Left ventricle myocardium inferior (tissue), 1 donor: ENCODE data around the gene YPEL4. TPM values are rescaled to one million over a fixed set of nuclear protein-coding genes. Genes with fewer than 3 reads are reported as not detected.

Experiments used
- DNase-seq: peaks from one replicate; pipeline ENCODE4 v3.0.0-alpha.2; 2020
- H3K27ac ChIP-seq: fragments of 200-600 bp; replicated peaks from 2 replicates; pipeline ENCODE4 v1.8.0; 2021
- H3K27me3 ChIP-seq: fragments of 200-600 bp; 2 replicates; pipeline ENCODE4 v1.8.0; 2021; ENCODE audit warnings: low read depth
- H3K36me3 ChIP-seq: fragments of 200-600 bp; 2 replicates; pipeline ENCODE4 v1.8.0; 2021
- H3K4me1 ChIP-seq: fragments of 200-600 bp; 2 replicates; pipeline ENCODE4 v1.8.0; 2021
- H3K4me3 ChIP-seq: fragments of 200-600 bp; 2 replicates; pipeline ENCODE4 v1.8.0; 2021; ENCODE audit warnings: mild to moderate bottlenecking, moderate library complexity
- H3K9me3 ChIP-seq: fragments of 200-600 bp; replicated peaks from 2 replicates; pipeline ENCODE4 v1.8.0; 2021
- intact Hi-C: fragments of 100-400 bp; cut with micrococcal nuclease; formaldehyde crosslinking; loops from one replicate; pipeline ENCODE4 v1.11.0; 2022
- total RNA-seq: library from RNA; stranded (reverse); fragmentation: NEBNext Ultra II Directional; extraction: Animal tissue kit (Norgen Biotek cat#: 25700); gene quantifications from one replicate; pipeline ENCODE4 v1.2.1, GENCODE V29; 2021
- TF ChIP-seq, protein P1 (sequence below): fragments of 200-600 bp; IDR thresholded peaks from 2 replicates; pipeline ENCODE4 v1.8.0; 2021; ENCODE audit warnings: antibody characterized with exemption, mild to moderate bottlenecking, borderline replicate concordance
- donor health status: DM: no; HTN: yes; CAD: no; lungs with severe emphysema.

Gene YPEL4
- total RNA-seq, 1 donor from 2014 or later, result 0.55 TPM

DNA sequence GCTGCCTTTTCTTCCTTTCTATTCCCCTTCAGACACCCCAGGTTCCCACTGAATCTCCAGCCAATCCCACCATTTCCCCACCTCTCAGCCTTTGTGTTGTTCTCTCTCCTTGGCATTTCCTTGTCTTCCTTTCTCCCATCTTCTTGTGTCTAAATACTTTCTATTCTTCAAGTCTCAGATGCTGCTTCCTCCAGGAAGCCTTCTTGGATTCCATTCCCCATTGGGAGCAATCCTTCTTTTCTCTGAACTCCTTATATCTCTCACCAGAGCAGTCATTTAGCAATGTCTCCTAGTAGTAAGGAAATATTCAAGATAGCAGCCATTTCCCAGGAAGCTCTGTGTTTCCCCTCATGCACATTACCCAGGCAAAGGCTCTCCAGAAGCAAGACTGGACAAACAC lies 15.4 kb downstream of the YPEL4 start:
- intact Hi-C loops, result no loop called here
- Histone ChIP-seq H3K9me3 (no peaks in the 10 kb centered on the region), H3K27me3 (peaks cover 11% of the 10 kb centered on the region), H3K36me3 (no peaks in the 10 kb centered on the region), H3K4me3 (no peak overlapping the region), H3K4me1 (peaks cover 18% of the 10 kb centered on the region), H3K27ac (no peak overlapping the region)
- TF ChIP-seq, protein P1, sequence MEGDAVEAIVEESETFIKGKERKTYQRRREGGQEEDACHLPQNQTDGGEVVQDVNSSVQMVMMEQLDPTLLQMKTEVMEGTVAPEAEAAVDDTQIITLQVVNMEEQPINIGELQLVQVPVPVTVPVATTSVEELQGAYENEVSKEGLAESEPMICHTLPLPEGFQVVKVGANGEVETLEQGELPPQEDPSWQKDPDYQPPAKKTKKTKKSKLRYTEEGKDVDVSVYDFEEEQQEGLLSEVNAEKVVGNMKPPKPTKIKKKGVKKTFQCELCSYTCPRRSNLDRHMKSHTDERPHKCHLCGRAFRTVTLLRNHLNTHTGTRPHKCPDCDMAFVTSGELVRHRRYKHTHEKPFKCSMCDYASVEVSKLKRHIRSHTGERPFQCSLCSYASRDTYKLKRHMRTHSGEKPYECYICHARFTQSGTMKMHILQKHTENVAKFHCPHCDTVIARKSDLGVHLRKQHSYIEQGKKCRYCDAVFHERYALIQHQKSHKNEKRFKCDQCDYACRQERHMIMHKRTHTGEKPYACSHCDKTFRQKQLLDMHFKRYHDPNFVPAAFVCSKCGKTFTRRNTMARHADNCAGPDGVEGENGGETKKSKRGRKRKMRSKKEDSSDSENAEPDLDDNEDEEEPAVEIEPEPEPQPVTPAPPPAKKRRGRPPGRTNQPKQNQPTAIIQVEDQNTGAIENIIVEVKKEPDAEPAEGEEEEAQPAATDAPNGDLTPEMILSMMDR, result no peak
- no peak for DNase-seq

DNA sequence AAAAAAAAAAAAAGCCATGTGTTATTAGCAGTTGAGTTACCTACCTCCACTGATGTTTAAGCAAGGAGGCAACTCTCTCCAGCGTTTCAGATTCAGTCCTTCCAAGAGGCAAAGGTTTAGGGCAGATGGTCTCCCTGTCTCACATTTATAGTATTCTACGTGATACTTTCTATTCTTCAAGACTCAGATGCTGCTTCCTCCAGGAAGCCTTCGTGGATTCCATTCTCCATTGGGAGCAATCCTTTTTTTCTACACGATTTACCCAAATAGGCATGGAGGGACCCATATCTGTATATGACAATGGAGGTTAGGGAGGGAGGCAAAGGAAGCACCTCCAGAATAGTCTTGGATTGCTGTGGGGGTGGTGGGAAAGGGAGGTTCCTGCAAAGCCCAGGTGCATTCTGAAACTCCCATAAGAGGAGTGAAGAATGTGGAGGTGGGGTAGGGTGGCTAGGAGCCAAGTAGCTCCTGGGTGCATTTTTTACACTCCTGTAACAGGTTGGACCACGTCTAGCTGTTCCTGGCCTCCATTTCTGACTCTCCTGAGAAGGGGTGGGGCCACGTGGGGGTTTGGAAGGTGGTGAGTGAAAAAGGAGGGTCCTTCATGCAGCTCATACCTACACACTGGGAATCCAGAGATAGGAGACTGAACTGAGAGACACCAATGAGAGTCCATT lies 16.2 kb downstream of the YPEL4 start:
- intact Hi-C loops, result no loop called here
- Histone ChIP-seq H3K4me1 (peaks cover 12% of the 10 kb centered on the region), H3K27ac (no peak overlapping the region), H3K4me3 (no peak overlapping the region), H3K27me3 (peaks cover 11% of the 10 kb centered on the region), H3K9me3 (no peaks in the 10 kb centered on the region), H3K36me3 (no peaks in the 10 kb centered on the region)
- DNase-seq, result no peak
- TF ChIP-seq, protein P1, result no peak

DNA sequence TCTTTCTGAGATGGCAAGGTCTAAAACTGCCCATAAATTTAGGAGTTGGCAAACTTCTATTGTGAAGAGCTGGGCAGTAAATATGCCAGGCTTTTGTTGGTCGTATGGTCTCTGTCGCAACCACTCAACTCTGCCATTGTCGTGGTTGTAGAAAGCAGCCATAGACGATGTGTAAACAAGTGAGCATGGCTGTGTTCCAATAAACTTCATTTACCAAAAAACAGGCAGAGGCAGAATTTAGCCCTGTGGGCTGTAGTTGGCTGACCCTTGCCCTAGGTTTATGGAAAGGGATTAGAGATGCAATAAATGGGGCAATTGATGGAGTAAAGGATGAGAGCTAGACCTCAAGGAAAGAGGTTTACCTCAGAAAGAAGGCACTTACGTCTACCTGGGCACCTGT lies 17.6 kb downstream of the YPEL4 start:
- no peak for DNase-seq
- TF ChIP-seq, protein P1, result no peak
- intact Hi-C loops, result no loop called here

DNA sequence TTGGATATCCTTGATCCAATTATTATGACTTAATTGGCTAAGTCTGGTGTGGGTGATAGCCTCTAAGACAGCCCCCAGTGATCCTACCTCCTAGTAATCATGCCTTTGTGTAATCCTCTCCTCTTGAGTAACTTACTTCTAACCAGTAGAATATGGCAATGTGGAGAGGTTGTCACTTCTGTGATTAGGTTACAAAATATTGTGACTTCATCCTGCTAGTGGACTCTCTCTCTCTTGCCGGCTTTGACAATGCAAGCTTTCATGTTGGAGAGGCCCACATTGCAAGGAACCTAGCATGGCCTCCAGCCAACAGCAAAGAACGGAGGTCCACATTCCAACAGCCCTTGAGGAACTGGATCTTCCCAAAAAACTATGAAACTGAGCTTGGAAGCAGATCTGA lies 19.5 kb downstream of the YPEL4 start:
- intact Hi-C loops, result no loop called here
- H3K27ac ChIP-seq, result no peak overlapping the region
- H3K27me3 ChIP-seq, result peaks cover 11% of the 10 kb centered on the region
- DNase-seq, result no peak
- H3K4me1 ChIP-seq, result no peaks in the 10 kb centered on the region
- H3K9me3 ChIP-seq, result no peaks in the 10 kb centered on the region
- no peaks in the 10 kb centered on the region for H3K36me3 ChIP-seq
- TF ChIP-seq, protein P1, result no peak
- H3K4me3 ChIP-seq, result no peak overlapping the region

More for the DNA sequence above, 17.6 kb downstream of the YPEL4 start:
- Histone ChIP-seq H3K9me3 (no peaks in the 10 kb centered on the region), H3K27me3 (peaks cover 11% of the 10 kb centered on the region), H3K27ac (no peak overlapping the region), H3K4me1 (no peaks in the 10 kb centered on the region), H3K36me3 (no peaks in the 10 kb centered on the region), H3K4me3 (no peak overlapping the region)

DNA sequence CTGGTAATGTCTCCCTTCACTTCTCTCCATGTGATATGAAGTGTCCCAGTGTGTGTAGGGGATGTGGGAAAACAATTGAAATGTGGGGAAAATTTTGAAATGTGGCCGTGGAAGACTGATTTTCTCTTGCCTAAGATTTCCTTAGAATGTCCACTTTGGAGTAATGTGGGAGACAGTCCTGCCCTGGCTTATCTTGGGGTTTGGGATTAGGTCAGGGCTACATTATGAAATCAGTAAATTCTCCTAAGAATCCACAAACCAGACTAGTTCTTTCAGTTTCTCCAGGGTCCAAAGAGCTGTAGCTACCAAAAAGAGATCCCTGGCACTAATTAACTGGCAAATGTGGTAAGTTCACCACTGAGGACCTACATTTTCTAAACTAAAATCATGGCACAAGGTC lies 22.8 kb downstream of the YPEL4 start:
- H3K4me3 ChIP-seq, result no peak overlapping the region
- H3K36me3 ChIP-seq, result no peaks in the 10 kb centered on the region
- H3K27ac ChIP-seq, result no peak overlapping the region
- intact Hi-C loops, result no loop called here
- DNase-seq, result no peak
- TF ChIP-seq, protein P1, result no peak
- no peaks in the 10 kb centered on the region for H3K9me3 ChIP-seq
- H3K27me3 ChIP-seq, result no peaks in the 10 kb centered on the region
- H3K4me1 ChIP-seq, result no peaks in the 10 kb centered on the region
